ENCODE measurements around the gene DBF4B. TPM values are rescaled to one million over a fixed set of nuclear protein-coding genes. Genes with fewer than 3 reads are reported as not detected.

Gene DBF4B
- total RNA-seq (2022; extraction: Qiagen RNA extraction; ENCODE audit: low read depth), result 19.4 to 30.5 TPM (median 26.9 TPM) in 5 replicates

GRCh38 chr17:44708401-44709263, at the start of gene DBF4B:
Gene DBF4B (plus strand): TSS chr17:44708665. CDS start chr17:44708821, 156 bp downstream.

GRCh38 chr17:44689477-44690217, 18.8 kb upstream of the DBF4B start, which contains the start of gene CCDC43:
Gene CCDC43 (minus strand): TSS chr17:44689776. CDS start chr17:44689753, 23 bp downstream.

GRCh38 chr17:44758414-44759085, 50.1 kb downstream of the DBF4B start, which contains the start of gene ADAM11:
Gene ADAM11 (plus strand): TSS chr17:44758988. CDS start chr17:44759200, 212 bp downstream.

Other genes starting within 250 kb of the DBF4B start
- 18.1 to 27.2 TPM (median 20.8 TPM) in 5 replicates for gene GPATCH8, start 205.3 kb upstream of the DBF4B start, total RNA-seq (2022; extraction: Qiagen RNA extraction; ENCODE audit: low read depth)
- gene FZD2, start 151.2 kb upstream of the DBF4B start, total RNA-seq (2022; extraction: Qiagen RNA extraction; ENCODE audit: low read depth), result 20.7 to 44.3 TPM (median 41.9 TPM) in 5 replicates
- gene MEIOC, start 52.2 kb upstream of the DBF4B start, total RNA-seq (2022; extraction: Qiagen RNA extraction; ENCODE audit: low read depth), result 1.2 to 3.1 TPM (median 3.0 TPM) in 5 replicates
- 22.6 to 41.1 TPM (median 30.1 TPM) in 5 replicates for gene CCDC43, start 18.9 kb upstream of the DBF4B start, total RNA-seq (2022; extraction: Qiagen RNA extraction; ENCODE audit: low read depth)
- gene ADAM11, start 50.3 kb downstream of the DBF4B start, total RNA-seq (2022; extraction: Qiagen RNA extraction; ENCODE audit: low read depth), result 1.3 to 2.7 TPM (median 2.0 TPM) in 5 replicates
- 23.1 to 35.8 TPM (median 29.3 TPM) in 5 replicates for gene GJC1, start 121.6 kb downstream of the DBF4B start, total RNA-seq (2022; extraction: Qiagen RNA extraction; ENCODE audit: low read depth)
- gene HIGD1B, start 139.2 kb downstream of the DBF4B start, total RNA-seq (2022; extraction: Qiagen RNA extraction; ENCODE audit: low read depth), result not detected in 5 replicates
- 132 to 171 TPM (median 154 TPM) in 5 replicates for gene EFTUD2, start 190.8 kb downstream of the DBF4B start, total RNA-seq (2022; extraction: Qiagen RNA extraction; ENCODE audit: low read depth)
- gene GFAP, start 206.8 kb downstream of the DBF4B start, total RNA-seq (2022; extraction: Qiagen RNA extraction; ENCODE audit: low read depth), result 0.56 to 1.4 TPM (median 0.72 TPM) in 5 replicates
- gene KIF18B, start 239.1 kb downstream of the DBF4B start, total RNA-seq (2022; extraction: Qiagen RNA extraction; ENCODE audit: low read depth), result 22.4 to 41.1 TPM (median 39.9 TPM) in 5 replicates